SK-N-MC (cell line): ENCODE data around the gene SHISA9.

ENCODE experiments used
- EZH2 ChIP-seq: fragments of 200-600 bp; sonication (generic); IDR thresholded peaks from one replicate; pipeline ENCODE4 v1.6.1; 2017; ENCODE audit warnings: antibody characterized with exemption
- POLR2AphosphoS5 ChIP-seq: IDR thresholded peaks from 2 replicates; pipeline ENCODE4 v1.6.1; 2012; ENCODE audit warnings: mild to moderate bottlenecking, low read depth, low read length, borderline replicate concordance

DNA sequence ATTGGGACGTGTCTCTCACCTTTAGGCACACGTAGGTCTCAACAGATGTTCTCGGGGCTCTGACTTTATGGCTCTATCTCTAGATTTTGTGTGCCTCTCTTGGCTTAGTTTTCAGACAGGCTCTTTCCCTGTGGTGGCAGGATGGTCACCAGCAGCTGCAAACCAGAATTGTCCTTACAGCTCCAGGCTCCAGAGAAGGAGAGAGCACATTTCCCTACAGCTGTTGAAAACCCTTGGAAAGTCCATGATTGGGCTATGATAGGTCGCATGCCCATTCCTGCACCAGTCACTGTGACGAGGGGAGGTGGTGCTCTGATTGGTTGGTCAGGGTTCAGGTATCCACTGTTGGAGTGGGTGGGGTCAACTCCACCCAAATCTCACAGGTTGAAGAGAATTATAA, 41.5 kb downstream of the SHISA9 start:
- TF ChIP-seq EZH2 (no peak), POLR2AphosphoS5 (no peak)
